ENCODE results near the gene APBB2. TPM values are rescaled to one million over a fixed set of nuclear protein-coding genes. Genes with fewer than 3 reads are reported as not detected.
"Not testable (repeated sequence)": the region's sequence is repeated elsewhere in the genome, so short reads cannot be mapped to it uniquely, and the experiment has no call there.

The APBB2 gene
- total and polyA plus RNA-seq, 10 of the 15 experiments (the other 5 are each of a cell fraction or from before 2014, with no cell fraction given) = 2.7 to 24.6 (median 19.0) TPM

- FAIRE-seq; in situ Hi-C loops (cut with MboI); DNase-seq (ENCODE audit: low read depth, low spot score); H3K36me3 ChIP-seq (ENCODE audit: control insufficient read depth in 2 of 2, insufficient read depth in 2 of 2, low read length in 1 of 2); H3K9me3 ChIP-seq (replicated peaks; ENCODE audit: control insufficient read depth, insufficient read depth, low read length); intact Hi-C loops (cut with micrococcal nuclease; ENCODE audit: unreplicated experiment); BruUV-seq (replicated peaks); H3K27me3 ChIP-seq (replicated peaks in 1 of 2; ENCODE audit: control insufficient read depth in 2 of 2, insufficient read depth in 2 of 2, low read length in 1 of 2); H4K20me1 ChIP-seq (ENCODE audit: control insufficient read depth, insufficient read depth); H2AFZ ChIP-seq (ENCODE audit: control insufficient read depth, low read depth, low read length); H3K79me2 ChIP-seq (ENCODE audit: control insufficient read depth, insufficient read depth, low read length): not testable (repeated sequence)
- POLR2A ChIA-PET = interaction anchor here (0.6 to 1.6 kb wide), 10 partner anchors 12 to 1972 kb away, joined by 3 to 8 read pairs (median 4); no protein-coding TSS in a partner anchor
- peak in 1 of 2 experiments; percentile 58; a peak in 1 of 4 replicates for TF ChIP-seq BHLHE40 (IDR thresholded peaks at IDR 0.05; ENCODE audit: borderline replicate concordance in 1 of 2, low read depth in 2 of 2, low read length in 1 of 2)
- peak overlapping the region; percentile 71 for H3K9ac ChIP-seq (ENCODE audit: control insufficient read depth, insufficient read depth, low read length)
- ATAC-seq = peak; percentile 4; the same call in 2 of the 3 replicates
- SMC1A ChIA-PET (ENCODE audit: uncharacterized antibody, unreplicated experiment) = interaction anchor here (0.7 to 5.0 kb wide), 12 partner anchors 9 to 219 kb away, joined by 3 to 47 read pairs (median 4); partner anchors contain the start of gene APBB2
- RAD21 ChIA-PET (ENCODE audit: unreplicated experiment) = interaction anchor here (0.6 to 4.1 kb wide), 7 partner anchors 8 to 218 kb away, joined by 3 to 27 read pairs (median 6); no protein-coding TSS in a partner anchor
- peak overlapping the region; percentile 8; the same call in 1 of the 2 replicates for H3K4me3 ChIP-seq
- H3K4me1 ChIP-seq (ENCODE audit: control insufficient read depth, insufficient read depth, low read length) = peaks cover 38% of the 10 kb centered on the region
- peak overlapping the region; percentile 98 for H3K27ac ChIP-seq (ENCODE audit: control insufficient read depth, insufficient read depth)
- H3K4me2 ChIP-seq (ENCODE audit: control insufficient read depth, insufficient read depth) = peak overlapping the region; percentile 87
- CTCF ChIA-PET = interaction anchor here (0.6 to 5.4 kb wide), 6 partner anchors 15 to 643 kb away, joined by 3 to 98 read pairs (median 6); partner anchors contain the start of gene APBB2
- WGBS (ENCODE audit: insufficient coverage, insufficient replicate concordance, low lambda C conversion rate, missing lambda C conversion rate) = 0% methylated on average over 2 of the region's 2 CpGs
These were observed 221.0 kb downstream of the APBB2 start for GRCh38 chr4:40993296-40993693.

GRCh38 chr4:40992472-40993295, 221.7 kb downstream of the APBB2 start:
- ChIA-PET SMC1A (ENCODE audit: uncharacterized antibody, unreplicated experiment) (interaction anchor here (0.7 to 5.0 kb wide), 24 partner anchors 9 to 225 kb away, joined by 3 to 47 read pairs (median 4); partner anchors contain the start of gene APBB2), POLR2A (interaction anchor here (0.5 to 1.6 kb wide), 14 partner anchors 13 to 1973 kb away, joined by 3 to 8 read pairs (median 4); no protein-coding TSS in a partner anchor), RAD21 (ENCODE audit: unreplicated experiment) (interaction anchor here (0.6 to 4.1 kb wide), 16 partner anchors 9 to 324 kb away, joined by 3 to 27 read pairs (median 5); partner anchors contain the start of gene APBB2), CTCF (interaction anchor here (0.6 to 5.4 kb wide), 10 partner anchors 9 to 644 kb away, joined by 3 to 98 read pairs (median 4); partner anchors contain the start of gene APBB2)
- Histone ChIP-seq H3K9ac (ENCODE audit: control insufficient read depth, insufficient read depth, low read length) (peak overlapping the region; percentile 71), H3K36me3 (ENCODE audit: control insufficient read depth in 2 of 2, insufficient read depth in 2 of 2, low read length in 1 of 2) (no peaks in the 10 kb centered on the region), H2AFZ (ENCODE audit: control insufficient read depth, low read depth, low read length) (peak overlapping the region; percentile 79), H3K27ac (ENCODE audit: control insufficient read depth, insufficient read depth) (peak overlapping the region; percentile 98), H3K9me3 (replicated peaks; ENCODE audit: control insufficient read depth, insufficient read depth, low read length) (no peaks in the 10 kb centered on the region; the same call in 2 of the 3 replicates), H3K27me3 (replicated peaks in 1 of 2; ENCODE audit: control insufficient read depth in 2 of 2, insufficient read depth in 2 of 2, low read length in 1 of 2) (no peaks in the 10 kb centered on the region), H3K79me2 (ENCODE audit: control insufficient read depth, insufficient read depth, low read length) (no peaks in the 10 kb centered on the region; the same call in none of the 2 replicates), H3K4me2 (ENCODE audit: control insufficient read depth, insufficient read depth) (peak overlapping the region; percentile 87), H4K20me1 (ENCODE audit: control insufficient read depth, insufficient read depth) (no peaks in the 10 kb centered on the region), H3K4me3 (peak overlapping the region; percentile 8), H3K4me1 (ENCODE audit: control insufficient read depth, insufficient read depth, low read length) (peaks cover 38% of the 10 kb centered on the region)
- intact Hi-C loops (cut with micrococcal nuclease; ENCODE audit: unreplicated experiment) (no loop called here), in situ Hi-C loops (cut with MboI) (no loop called here)
- BruUV-seq (replicated peaks) = TSS peak; percentile 61
- DNase-seq (ENCODE audit: low read depth, low spot score) (peak; percentile 78), ATAC-seq (peak; percentile 85), FAIRE-seq (peak; percentile 18)
- WGBS (ENCODE audit: insufficient coverage, insufficient replicate concordance, low lambda C conversion rate, missing lambda C conversion rate) = under 1% methylated on average over 17 of the region's 17 CpGs
- TF ChIP-seq E2F4 (IDR thresholded peaks at IDR 0.05; ENCODE audit: low read depth, low read length) (no peak), NR2C1 (IDR thresholded peaks at IDR 0.05) (no peak), FOXM1 (IDR thresholded peaks at IDR 0.05; ENCODE audit: low read depth, low read length) (no peak), IRF4 (IDR thresholded peaks at IDR 0.05; ENCODE audit: low read depth, low read length) (no peak), HSF1 (IDR thresholded peaks at IDR 0.05; ENCODE audit: low read depth, low read length) (no peak), PAX8 (IDR thresholded peaks at IDR 0.05) (no peak), RELB (IDR thresholded peaks at IDR 0.05; ENCODE audit: low read depth) (no peak)
